Stimulated activated CD4-positive, alpha-beta T cell treated with anti-CD3 and anti-CD28 coated beads, Interleukin-1b, Interleukin-23, amount 100 ng/mL, for 4 hours (primary cell): Measurements from ENCODE around the gene GAGE12H.
"Not testable (repeated sequence)": the region's sequence is repeated elsewhere in the genome, so short reads cannot be mapped to it uniquely, and the experiment has no call there.

ENCODE experiments used
- DNase-seq, 2 donors: peaks; one replicate each; pipeline ENCODE4 v3.0.0-alpha.2; 2020; ENCODE audit warnings: low read depth in 2 of 2

GAGE12H gene

GRCh38 chrX:49579649-49580048, at the start of gene GAGE12H:
Gene GAGE12H, plus strand, starts transcription at chrX:49579949. Its CDS starts 1,155 bp downstream, at chrX:49581104.
- not testable (repeated sequence) for DNase-seq

- not testable (repeated sequence) for DNase-seq
Observed at GRCh38 chrX:49531877-49532276, 47.9 kb upstream of the GAGE12H start, which contains the start of gene GAGE12C. Gene GAGE12C, plus strand, starts transcription at chrX:49532177. Its CDS starts 1,155 bp downstream, at chrX:49533332.

- DNase-seq = not testable (repeated sequence)
Observed at GRCh38 chrX:49541433-49541832, 38.3 kb upstream of the GAGE12H start, which contains the start of gene GAGE12D. Gene GAGE12D, plus strand, starts transcription at chrX:49541733. Its CDS starts 1,155 bp downstream, at chrX:49542888.

- DNase-seq = not testable (repeated sequence)
Observed at GRCh38 chrX:49550989-49551388, 28.8 kb upstream of the GAGE12H start, which contains the start of gene GAGE12E. Gene GAGE12E, plus strand, starts transcription at chrX:49551289. Its CDS starts 1,155 bp downstream, at chrX:49552444.

- not testable (repeated sequence) for DNase-seq
Observed at GRCh38 chrX:49560542-49560941, 19.2 kb upstream of the GAGE12H start, which contains the start of gene GAGE12F. Gene GAGE12F, plus strand, starts transcription at chrX:49560842. Its CDS starts 1,155 bp downstream, at chrX:49561997.

- not testable (repeated sequence) for DNase-seq
Observed at GRCh38 chrX:49568728-49569127, 11.0 kb upstream of the GAGE12H start.

- not testable (repeated sequence) for DNase-seq
Observed at GRCh38 chrX:49569152-49569551, 10.6 kb upstream of the GAGE12H start.

- not testable (repeated sequence) for DNase-seq
Observed at GRCh38 chrX:49570100-49570499, 9.6 kb upstream of the GAGE12H start, which contains the start of gene GAGE12G. Gene GAGE12G, plus strand, starts transcription at chrX:49570400. Its CDS starts 1,155 bp downstream, at chrX:49571555.

GRCh38 chrX:49589196-49589595, 9.4 kb downstream of the GAGE12H start, which contains the start of gene GAGE2A:
Gene GAGE2A, plus strand, starts transcription at chrX:49589496. Its CDS starts 1,155 bp downstream, at chrX:49590651.
- DNase-seq = not testable (repeated sequence)

- peak in 1 of 2 donors; percentile 1 for DNase-seq
Observed at GRCh38 chrX:49589769-49590478, 10.2 kb downstream of the GAGE12H start.

- not testable (repeated sequence) for DNase-seq
Observed at GRCh38 chrX:49590488-49590887, 10.7 kb downstream of the GAGE12H start.

GRCh38 chrX:49598720-49599119, 19.0 kb downstream of the GAGE12H start, which contains the start of gene GAGE1:
Gene GAGE1, plus strand, starts transcription at chrX:49599020. Its CDS starts 1,155 bp downstream, at chrX:49600175.
- DNase-seq = not testable (repeated sequence)

- no peak for DNase-seq
Observed at GRCh38 chrX:49610718-49611310, 31.1 kb downstream of the GAGE12H start.

GRCh38 chrX:49618574-49618973, 38.8 kb downstream of the GAGE12H start:
- DNase-seq = no peak

- DNase-seq = peak in 1 of 2 donors; percentile 12
Observed at GRCh38 chrX:49627086-49627777, 47.5 kb downstream of the GAGE12H start.
